ENCODE measurements around the gene ENG.

GRCh38 chr9:127765418-127765817 lies 89.0 kb downstream of the ENG start:
- TF ChIP-seq CTCF (IDR thresholded peaks at IDR 0.05; ENCODE audit: borderline replicate concordance, extremely low read depth, low read length, poor library complexity, severe bottlenecking) (no peak), EZH2 (IDR thresholded peaks at IDR 0.05; ENCODE audit: borderline replicate concordance, low read depth, low read length, severe bottlenecking) (no peak)

Measured in DND-41 (cell line).